Common myeloid progenitor, CD34-positive (primary cell): ENCODE measurements around the gene MAMDC4.
"Not testable (repeated sequence)": the region's sequence is repeated elsewhere in the genome, so short reads cannot be mapped to it uniquely, and the experiment has no call there.

ENCODE experiments used
- CTCF ChIA-PET: fragments of 350-600 bp; sonication (Branson Sonifier 250); formaldehyde crosslinking; loops from one replicate; lab custom pipeline; 2021; ENCODE audit warnings: antibody characterized with exemption; lab: Charles Lee
- POLR2A ChIA-PET: fragments of 350-600 bp; sonication (Branson Sonifier 250); formaldehyde crosslinking; loops from one replicate; lab custom pipeline; 2021; ENCODE audit warnings: antibody characterized with exemption; lab: Charles Lee
- DNase-seq, 3 donors: peaks; one replicate each; pipeline versions ENCODE4 v3.0.0 to v3.0.0-alpha.2; 2013
- H3K27ac ChIP-seq, 2 experiments: 1 replicate in 1 of 2; 2 replicates in 1 of 2; pipeline ENCODE4 v1.7.0; 2013; ENCODE audit warnings: inconsistent platforms in 2 of 2, low read length in 2 of 2, mild to moderate bottlenecking in 2 of 2, low read depth in 1 of 2, moderate library complexity in 1 of 2; ENCODE audit not compliant: severe bottlenecking in 2 of 2, insufficient read depth in 1 of 2, poor library complexity in 1 of 2
- H3K27me3 ChIP-seq, 5 experiments: replicated peaks in 2 of 5; 1 replicate in 3 of 5; 2 replicates in 2 of 5; pipeline versions ENCODE4 v1.6.1 to v1.7.0; 2013; ENCODE audit warnings: low read length in 4 of 5, mild to moderate bottlenecking in 2 of 5, moderate library complexity in 2 of 5, inconsistent platforms in 1 of 5; ENCODE audit not compliant: insufficient read depth in 5 of 5, control insufficient read depth in 4 of 5
- H3K36me3 ChIP-seq, 4 experiments: 1 replicate in 2 of 4; 2 replicates in 2 of 4; pipeline versions ENCODE4 v1.6.1 to v1.7.0; 2013; ENCODE audit warnings: low read length in 3 of 4, control low read depth in 1 of 4, mild to moderate bottlenecking in 1 of 4; ENCODE audit not compliant: control insufficient read depth in 4 of 4, insufficient read depth in 4 of 4
- H3K4me1 ChIP-seq, 4 experiments: 1 replicate in 3 of 4; 2 replicates in 1 of 4; pipeline versions ENCODE4 v1.6.1 to v1.7.1; 2013; ENCODE audit warnings: low read length in 3 of 4, mild to moderate bottlenecking in 3 of 4, control low read depth in 1 of 4, inconsistent platforms in 1 of 4, moderate library complexity in 1 of 4; ENCODE audit not compliant: control insufficient read depth in 4 of 4, insufficient read depth in 4 of 4; ENCODE audit errors: control extremely low read depth in 1 of 4
- H3K4me3 ChIP-seq, 7 experiments: 1 replicate in 4 of 7; 2 replicates in 3 of 7; pipeline versions ENCODE4 v1.5.1 to v1.7.0; 2013; ENCODE audit warnings: mild to moderate bottlenecking in 7 of 7, low read length in 6 of 7, moderate library complexity in 6 of 7, inconsistent platforms in 2 of 7, low read depth in 2 of 7, control low read depth in 1 of 7; ENCODE audit not compliant: insufficient read depth in 4 of 7, control insufficient read depth in 1 of 7; ENCODE audit errors: extremely low read depth in 1 of 7
- H3K9me3 ChIP-seq, 5 experiments: 1 replicate in 4 of 5; 2 replicates in 1 of 5; pipeline versions ENCODE4 v1.6.1 to v1.7.1; 2013; ENCODE audit warnings: low read length in 4 of 5, mild to moderate bottlenecking in 2 of 5, inconsistent platforms in 1 of 5, low read depth in 1 of 5, moderate library complexity in 1 of 5; ENCODE audit not compliant: control insufficient read depth in 4 of 5, insufficient read depth in 2 of 5; ENCODE audit errors: control extremely low read depth in 1 of 5
- WGBS: methylation state at CpG from one replicate; pipeline ENCODE4 v1.1.5; 2013; ENCODE audit not compliant: insufficient coverage; 5-methylcytosine and 5-hydroxymethylcytosine counted together

MAMDC4 gene

DNA sequence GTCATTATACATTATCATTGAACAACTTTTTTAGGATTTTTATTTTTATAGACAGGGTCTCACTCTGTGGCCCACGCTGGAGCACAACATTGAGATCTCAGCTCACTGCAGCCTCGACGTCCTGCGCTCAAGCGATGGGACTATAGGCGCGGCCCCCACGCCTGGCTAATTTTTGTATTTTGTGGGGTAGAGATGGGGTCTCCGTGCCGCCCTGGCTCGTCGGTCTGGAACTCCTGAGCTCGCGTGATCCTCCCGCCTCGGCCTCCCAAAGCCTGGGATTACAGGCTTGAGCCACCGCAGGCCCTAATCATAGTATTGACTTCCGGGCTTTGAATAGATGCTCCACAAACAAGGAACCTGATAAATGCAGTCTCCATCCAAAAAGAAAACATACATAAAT is 15.3 kb downstream of the MAMDC4 start:
- peaks cover 0 to 5% (median 3%) of the 10 kb centered on the region in 5 experiments for H3K9me3 ChIP-seq
- H3K27me3 ChIP-seq, result no peaks in the 10 kb centered on the region
- peaks cover 2 to 24% (median 9%) of the 10 kb centered on the region in 4 experiments for H3K36me3 ChIP-seq
- H3K27ac ChIP-seq, result no peak overlapping the region
- 93% methylated on average over 17 of the region's 18 CpGs for WGBS
- CTCF ChIA-PET, result no interaction called here
- POLR2A ChIA-PET, result no interaction called here
- H3K4me3 ChIP-seq, result no peak overlapping the region
- peaks cover 0 to 14% (median 11%) of the 10 kb centered on the region in 4 experiments for H3K4me1 ChIP-seq
- DNase-seq, result no peak

DNA sequence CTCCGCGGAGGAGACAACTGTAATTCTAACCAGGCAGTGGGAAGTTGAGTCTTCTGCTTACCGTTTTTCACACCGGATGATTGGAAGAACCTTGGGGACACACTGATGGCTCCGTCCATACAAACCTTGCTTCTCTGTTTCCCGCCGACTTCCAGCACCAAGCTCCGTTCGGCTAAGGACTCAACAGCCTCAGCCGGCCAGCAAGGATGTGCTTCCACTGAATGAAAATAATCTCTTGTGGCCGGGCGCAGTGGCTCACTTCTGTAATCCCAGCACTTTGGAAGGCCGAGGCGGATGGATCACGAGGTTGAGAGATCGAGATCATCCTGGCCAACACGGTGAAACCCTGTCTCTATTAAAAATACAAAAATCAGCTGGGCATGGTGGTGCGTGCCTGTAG is 15.8 kb downstream of the MAMDC4 start:
- peaks cover 0 to 9% (median 5%) of the 10 kb centered on the region in 5 experiments for H3K9me3 ChIP-seq
- H3K27me3 ChIP-seq, result no peaks in the 10 kb centered on the region
- H3K27ac ChIP-seq, result no peak overlapping the region
- WGBS, result 96% methylated on average over 18 of the region's 18 CpGs
- ChIA-PET POLR2A (no interaction called here), CTCF (no interaction called here)
- peaks cover 2 to 19% (median 7%) of the 10 kb centered on the region in 4 experiments for H3K36me3 ChIP-seq
- DNase-seq, result no peak
- peaks cover 0 to 14% (median 11%) of the 10 kb centered on the region in 4 experiments for H3K4me1 ChIP-seq
- no peak overlapping the region for H3K4me3 ChIP-seq

GRCh38 chr9:136868644-136869043 is 16.5 kb downstream of the MAMDC4 start:
- CTCF ChIA-PET, result interaction anchor here (3.2 kb wide), 1 partner anchor 13 kb away, joined by 9 read pairs; no protein-coding TSS in a partner anchor
- WGBS, result 99% methylated on average over 10 of the region's 11 CpGs
- no peak for DNase-seq

DNA sequence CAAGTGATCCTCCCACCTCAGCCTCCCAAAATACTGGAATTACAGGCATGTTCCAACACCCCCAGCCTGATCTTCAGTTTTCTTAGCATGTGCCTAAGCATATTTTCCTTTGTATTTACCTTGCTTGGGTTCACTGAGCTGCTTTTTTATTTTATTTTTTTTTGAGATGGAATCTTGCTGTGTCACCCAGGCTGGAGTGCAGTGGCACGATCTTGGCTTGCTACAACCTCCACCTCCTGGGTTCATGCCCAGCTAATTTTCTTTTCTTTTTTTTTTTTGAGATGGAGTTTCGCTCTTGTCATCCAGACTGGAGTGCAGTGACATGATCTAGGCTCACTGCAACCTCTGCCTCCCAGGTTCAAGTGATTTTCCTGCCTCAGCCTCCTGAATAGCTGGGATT is 17.5 kb downstream of the MAMDC4 start:
- H3K36me3 ChIP-seq, H3K27ac ChIP-seq, DNase-seq, H3K27me3 ChIP-seq, POLR2A ChIA-PET, H3K4me3 ChIP-seq: not testable (repeated sequence)
- H3K4me1 ChIP-seq, result peaks cover 0 to 14% (median 11%) of the 10 kb centered on the region in 4 experiments
- WGBS, result no CpG with 5 or more reads among the region's 2 CpGs
- H3K9me3 ChIP-seq, result peaks cover 0 to 10% (median 5%) of the 10 kb centered on the region in 5 experiments
- CTCF ChIA-PET, result interaction anchor here (0.6 to 3.2 kb wide), 7 partner anchors 9 to 165 kb away, joined by 3 to 9 read pairs (median 3); no protein-coding TSS in a partner anchor

More at GRCh38 chr9:136868644-136869043, 16.5 kb downstream of the MAMDC4 start:
- Histone ChIP-seq H3K4me3 (no peak overlapping the region), H3K9me3 (peaks cover 0 to 10% (median 5%) of the 10 kb centered on the region in 5 experiments), H3K4me1 (peaks cover 0 to 14% (median 11%) of the 10 kb centered on the region in 4 experiments), H3K27me3 (no peaks in the 10 kb centered on the region), H3K27ac (no peak overlapping the region), H3K36me3 (peaks cover 0 to 12% (median 1%) of the 10 kb centered on the region in 4 experiments)
- POLR2A ChIA-PET, result no interaction called here

DNA sequence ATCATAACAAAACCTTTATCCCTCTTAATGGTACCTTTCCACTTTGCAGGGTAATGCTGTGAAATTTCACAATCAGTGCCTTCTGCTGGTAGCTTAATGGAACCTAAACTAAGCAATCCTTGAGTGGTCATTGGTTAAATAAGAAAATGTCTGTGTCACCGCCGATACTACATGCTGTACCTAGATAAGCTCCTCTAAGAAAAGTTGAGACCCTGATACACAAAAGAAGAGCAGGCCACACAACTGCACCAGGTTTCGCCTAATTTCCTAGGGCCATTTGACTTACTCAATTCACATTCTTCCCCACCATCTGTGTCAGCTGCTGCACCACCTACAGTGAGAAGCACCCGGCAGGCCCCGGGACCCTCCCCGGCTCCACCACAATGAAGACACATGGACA is 23.0 kb downstream of the MAMDC4 start:
- Histone ChIP-seq H3K27ac (no peak overlapping the region), H3K9me3 (peaks cover 0 to 10% (median 5%) of the 10 kb centered on the region in 5 experiments), H3K4me1 (no peaks in the 10 kb centered on the region), H3K4me3 (no peak overlapping the region), H3K27me3 (no peaks in the 10 kb centered on the region), H3K36me3 (no peaks in the 10 kb centered on the region)
- peak in 1 of 3 donors; percentile 28 for DNase-seq
- 97% methylated on average over 6 of the region's 6 CpGs for WGBS
- ChIA-PET CTCF (interaction anchor here (1.5 kb wide), 1 partner anchor 12 kb away, joined by 4 read pairs; no protein-coding TSS in a partner anchor), POLR2A (no interaction called here)

DNA sequence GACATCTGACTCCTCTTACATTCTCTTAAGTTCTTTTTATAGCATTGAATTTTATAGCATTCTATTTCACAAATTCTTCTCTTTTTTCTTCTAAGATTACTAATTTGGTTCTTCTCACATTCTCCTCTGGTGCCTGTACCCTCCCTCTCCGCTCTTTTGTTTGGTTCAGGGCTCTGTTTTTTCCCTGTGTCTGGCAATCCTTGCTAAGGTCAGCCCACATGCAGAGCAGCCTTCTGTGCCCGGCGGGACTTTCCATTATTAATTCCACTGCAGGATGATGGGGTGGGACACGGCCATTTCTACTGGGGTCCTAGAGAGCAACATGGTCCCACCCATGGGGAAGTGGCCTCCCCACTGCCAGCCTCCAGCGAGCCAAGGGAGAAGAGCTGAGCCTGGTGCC is 24.3 kb downstream of the MAMDC4 start:
- Histone ChIP-seq H3K27me3 (no peaks in the 10 kb centered on the region), H3K4me3 (no peak overlapping the region), H3K9me3 (peaks cover 0 to 10% (median 5%) of the 10 kb centered on the region in 5 experiments), H3K36me3 (no peaks in the 10 kb centered on the region), H3K4me1 (peaks cover 0 to 3% (median 3%) of the 10 kb centered on the region in 4 experiments), H3K27ac (no peak overlapping the region)
- ChIA-PET POLR2A (no interaction called here), CTCF (no interaction called here)
- no peak for DNase-seq
- WGBS, result 95% methylated on average over 4 of the region's 5 CpGs

GRCh38 chr9:136880651-136881050 is 28.5 kb downstream of the MAMDC4 start:
- no peak overlapping the region for H3K27ac ChIP-seq
- no peaks in the 10 kb centered on the region for H3K36me3 ChIP-seq
- H3K4me1 ChIP-seq, result peaks cover 0 to 29% (median 24%) of the 10 kb centered on the region in 4 experiments
- H3K27me3 ChIP-seq, result no peaks in the 10 kb centered on the region
- no peak overlapping the region for H3K4me3 ChIP-seq
- ChIA-PET POLR2A (no interaction called here), CTCF (interaction anchor here (1.1 to 4.3 kb wide), 3 partner anchors 11 to 39 kb away, joined by 3 to 22 read pairs (median 6); partner anchors contain the start of gene AJM1)
- 83% methylated on average over 6 of the region's 11 CpGs for WGBS
- H3K9me3 ChIP-seq, result no peaks in the 10 kb centered on the region
- no peak for DNase-seq
